OCI-M1 (cell line): Measurements from ENCODE around the gene SYMPK.

Experiments
- DNase-seq: peaks from one replicate; lab custom pipeline; 2025; lab: John Stamatoyannopoulos, UW

SYMPK gene

DNA sequence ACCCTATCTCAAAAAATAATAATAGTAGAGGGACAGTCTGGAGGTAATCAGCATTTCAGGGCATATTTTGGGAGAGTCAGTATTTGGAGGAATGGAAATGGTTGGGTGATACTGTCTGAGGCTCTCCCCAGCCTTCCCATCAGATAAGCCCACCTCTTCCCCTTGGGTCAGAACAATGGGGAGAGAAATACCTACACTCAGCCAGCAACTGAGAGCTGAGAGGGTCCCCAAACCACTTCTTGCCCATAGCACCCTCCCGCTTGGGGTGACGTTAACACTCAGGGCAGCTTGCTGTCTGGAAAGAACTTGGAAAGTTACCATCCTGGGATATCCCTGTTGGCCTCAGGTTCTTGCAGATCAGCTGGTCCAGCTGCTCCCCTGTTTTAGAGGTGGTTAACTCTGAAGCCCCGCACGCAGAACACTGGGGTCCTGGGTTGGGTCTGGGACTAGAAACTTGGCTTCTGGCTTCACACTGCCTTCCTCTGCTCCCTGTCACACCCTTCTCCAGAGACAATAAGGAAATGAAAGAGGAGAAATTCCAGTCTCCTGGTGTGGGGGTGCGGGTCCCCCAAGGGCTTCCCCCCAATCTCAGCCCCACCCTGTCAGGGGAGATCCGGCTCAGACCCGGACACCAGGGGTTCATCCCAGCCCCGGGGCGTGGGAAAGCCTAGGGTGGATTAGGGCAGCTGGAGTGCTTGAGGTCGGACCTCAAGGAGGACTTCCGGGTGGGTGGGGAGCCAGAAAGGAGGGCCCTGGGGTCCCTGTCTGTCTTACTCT lies 3.6 kb upstream of the SYMPK start:
- DNase-seq = no peak

DNA sequence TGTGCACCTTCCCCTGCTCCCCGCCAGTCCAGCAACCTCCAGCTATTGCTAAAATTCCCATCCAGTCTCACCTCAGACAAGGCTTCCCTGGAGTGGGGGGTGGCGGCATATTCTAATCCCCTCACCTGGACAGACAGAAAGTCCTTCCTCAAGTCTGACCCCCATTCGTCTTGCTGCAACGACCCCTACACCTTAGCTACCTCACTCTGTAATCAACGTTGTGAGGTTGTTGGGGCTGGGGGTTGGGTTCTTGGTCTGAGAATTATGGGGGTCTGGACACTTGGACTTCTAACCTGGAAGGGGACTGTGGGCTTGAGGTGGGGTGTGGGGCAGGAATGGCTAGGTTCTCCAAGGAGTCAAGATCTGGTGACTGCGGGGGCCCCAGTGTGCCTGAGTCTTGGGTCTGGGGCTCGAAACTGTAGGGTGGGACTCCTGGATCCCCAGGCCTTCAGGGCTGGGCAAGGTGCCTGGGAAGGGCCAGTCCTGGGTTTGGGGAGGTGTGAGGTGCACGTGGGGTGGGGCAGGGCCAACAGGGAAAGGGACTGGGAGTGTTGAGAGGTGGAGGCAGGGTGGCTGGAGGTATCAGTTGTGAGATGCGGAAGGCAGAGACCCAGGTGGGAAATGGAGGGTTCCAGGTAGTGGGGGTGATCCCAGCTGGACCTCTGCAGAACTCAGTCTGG lies 2.5 kb upstream of the SYMPK start:
- DNase-seq = no peak

DNA sequence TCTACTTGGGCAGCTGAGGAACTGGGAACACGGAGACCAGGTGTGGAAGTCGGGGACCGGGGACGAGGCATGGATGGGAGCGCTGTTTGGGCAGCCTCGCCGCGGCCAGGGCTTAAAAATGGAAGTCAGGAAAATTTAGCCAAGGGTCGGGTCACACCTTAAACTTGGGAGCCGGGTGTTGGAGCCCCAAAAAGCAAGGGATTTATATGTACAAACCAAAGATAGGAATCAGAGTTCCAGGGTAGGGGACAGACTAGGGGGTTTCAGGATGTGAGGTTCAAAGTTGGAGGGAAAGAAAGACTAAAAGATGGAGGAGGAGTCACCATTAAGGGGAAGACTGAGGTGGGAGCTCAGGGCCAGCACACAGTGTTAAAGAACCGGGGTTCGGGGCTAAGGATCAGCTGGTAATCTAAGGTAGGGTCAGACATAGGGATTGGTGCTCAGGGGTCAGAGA lies 1.7 kb upstream of the SYMPK start:
- no peak for DNase-seq

DNA sequence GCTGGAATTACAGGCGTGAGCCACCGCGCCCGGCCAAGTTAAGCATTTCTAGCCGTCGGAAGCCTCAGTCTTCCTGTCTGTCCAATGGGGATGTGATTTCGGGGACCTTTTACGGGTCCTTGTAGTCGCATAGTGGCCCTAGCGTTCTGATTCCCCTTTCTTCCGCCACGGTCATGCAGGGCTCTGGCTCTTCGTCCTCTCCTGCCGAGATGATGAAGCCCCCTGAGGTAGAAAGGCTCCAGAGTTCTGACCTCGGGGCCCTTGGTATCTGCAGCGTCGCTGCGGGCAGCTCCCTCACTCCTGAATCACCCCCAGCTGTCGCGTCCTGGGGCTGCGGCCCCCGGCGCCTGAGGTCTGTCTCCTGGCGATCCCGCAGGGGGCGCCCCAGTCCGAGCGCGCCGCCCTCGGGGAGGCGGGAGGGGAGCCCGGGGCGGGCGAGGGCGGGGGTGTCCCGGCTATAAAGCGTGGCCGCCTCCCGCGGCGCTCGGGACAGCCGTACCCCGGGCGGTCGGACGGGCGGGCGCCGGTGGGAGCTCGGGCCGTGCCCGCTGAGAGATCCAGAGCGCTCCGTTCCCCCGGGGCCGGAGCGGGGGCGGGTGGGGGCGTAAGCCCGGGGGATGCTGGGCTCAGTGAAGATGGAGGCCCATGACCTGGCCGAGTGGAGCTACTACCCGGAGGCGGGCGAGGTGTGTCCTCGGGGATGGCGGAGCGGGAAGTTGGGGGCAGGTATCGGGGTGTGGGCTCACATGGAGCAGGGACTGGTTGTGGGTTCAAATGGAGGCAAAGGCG lies 1.1 kb upstream of the SYMPK start, which contains the start of gene FOXA3:
Gene FOXA3, plus strand, starts transcription at position 487 of the 789 bp plus-strand sequence. Its CDS starts 131 bp downstream, at position 618.
- peak; percentile 71 for DNase-seq

DNA sequence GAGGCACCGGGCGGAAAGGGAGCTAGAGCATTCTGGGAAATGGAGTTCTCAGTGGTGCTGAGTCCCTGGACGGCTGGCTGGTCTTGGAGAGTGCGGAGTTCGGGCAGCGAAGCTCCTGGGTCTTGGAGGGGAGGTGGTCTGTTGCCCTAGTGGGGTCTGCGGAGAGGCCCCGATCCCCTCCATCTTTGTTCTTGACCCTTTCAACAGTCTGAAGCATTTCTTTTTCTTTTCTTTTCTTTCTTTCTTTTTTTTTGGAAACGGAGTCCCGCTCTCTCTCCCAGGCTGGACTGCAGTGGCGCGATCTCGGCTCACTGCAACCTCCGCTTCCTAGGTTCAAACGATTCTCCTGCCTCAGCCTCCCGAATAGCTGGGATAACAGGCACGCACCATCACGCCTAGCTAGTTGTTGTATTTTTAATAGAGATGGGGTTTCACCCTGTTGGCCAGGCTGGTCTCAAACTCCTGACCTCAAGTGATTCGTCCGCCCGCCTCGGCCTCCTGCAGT lies 440 bp upstream of the SYMPK start:
- DNase-seq = no peak

DNA sequence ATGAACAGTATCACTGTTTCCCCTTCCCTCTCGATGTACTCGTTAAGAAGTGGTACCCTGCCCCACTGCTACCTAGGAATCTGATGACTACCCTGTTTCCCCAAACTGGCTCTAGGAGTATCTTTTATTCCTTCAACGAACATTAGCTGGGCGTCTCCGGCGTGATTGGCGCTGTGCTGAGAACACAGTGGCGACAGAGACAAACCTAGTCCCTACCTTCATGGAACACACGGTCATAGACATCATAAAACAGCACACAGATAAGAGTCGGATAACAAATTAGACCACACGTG lies 730 bp downstream of the SYMPK start:
- DNase-seq = no peak

DNA sequence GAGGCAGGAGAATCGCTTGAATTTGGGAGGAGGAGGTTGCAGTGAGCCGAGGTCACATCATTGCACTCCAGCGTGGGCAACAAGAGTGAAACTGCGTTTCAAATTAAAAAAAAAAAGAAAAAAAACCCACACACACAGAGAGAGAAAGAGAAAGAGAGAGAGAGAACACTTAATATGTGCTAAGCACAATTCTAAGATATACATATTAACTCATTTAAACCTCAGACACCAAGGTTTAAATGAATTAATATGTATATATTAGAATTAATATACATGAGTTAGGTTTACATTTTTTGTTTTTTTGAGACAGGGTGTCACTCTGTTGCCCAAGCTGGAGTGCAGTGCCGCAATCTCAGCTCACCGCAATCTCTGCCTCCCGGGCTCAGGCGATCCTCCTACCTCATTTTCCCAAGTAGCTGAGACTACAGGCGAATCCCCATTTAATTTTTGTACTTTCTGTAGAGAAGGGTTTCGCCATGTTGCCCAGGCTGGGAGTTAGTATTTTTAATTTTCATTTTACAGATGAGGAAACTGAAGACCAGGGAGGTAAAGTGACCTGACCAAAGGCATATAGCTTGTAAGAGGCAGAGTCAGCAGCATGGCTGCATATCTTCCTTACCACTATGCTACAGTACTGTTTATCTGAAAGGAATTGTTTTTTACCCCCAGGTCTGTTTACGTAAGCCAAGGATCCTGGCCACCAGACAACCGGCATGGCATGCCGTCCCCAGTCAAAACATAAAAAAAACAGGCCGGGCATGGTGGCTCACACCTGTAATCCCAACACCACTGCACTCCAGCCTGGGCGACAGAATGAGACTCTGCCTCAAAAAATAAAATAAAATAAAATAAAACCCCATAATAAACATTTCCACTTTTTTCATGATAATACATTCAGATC lies 2.3 kb downstream of the SYMPK start:
- DNase-seq = no peak

DNA sequence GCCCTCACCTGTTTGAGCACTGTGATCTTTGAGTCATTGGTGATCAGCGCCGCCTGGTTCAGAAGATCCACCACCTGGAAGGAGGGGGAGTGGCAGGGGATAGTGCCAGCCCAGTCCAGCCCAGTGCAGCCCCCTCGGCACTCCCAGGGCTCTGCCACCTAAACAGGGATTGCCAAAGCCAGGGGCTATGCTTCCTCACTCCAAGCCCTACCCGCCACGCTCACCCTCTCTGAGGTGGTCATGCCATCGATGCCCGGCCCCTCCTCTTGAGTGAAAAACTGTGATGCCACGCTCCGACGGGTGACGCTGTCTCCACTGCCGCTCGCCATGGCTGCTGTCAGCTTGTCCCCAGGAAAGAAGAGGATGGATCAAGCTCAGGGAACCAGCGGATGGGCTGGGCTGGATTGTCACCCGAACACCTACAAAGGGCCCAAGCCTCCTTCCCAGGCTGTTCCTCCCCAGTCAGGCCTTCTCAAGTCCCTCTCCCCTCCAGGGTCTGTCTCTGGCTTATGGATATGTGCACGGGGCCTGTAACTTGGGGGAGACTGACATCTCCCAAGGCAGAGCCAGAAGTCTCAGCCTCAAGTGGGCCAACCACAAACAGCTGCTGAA lies 8.7 kb downstream of the SYMPK start:
- no peak for DNase-seq

DNA sequence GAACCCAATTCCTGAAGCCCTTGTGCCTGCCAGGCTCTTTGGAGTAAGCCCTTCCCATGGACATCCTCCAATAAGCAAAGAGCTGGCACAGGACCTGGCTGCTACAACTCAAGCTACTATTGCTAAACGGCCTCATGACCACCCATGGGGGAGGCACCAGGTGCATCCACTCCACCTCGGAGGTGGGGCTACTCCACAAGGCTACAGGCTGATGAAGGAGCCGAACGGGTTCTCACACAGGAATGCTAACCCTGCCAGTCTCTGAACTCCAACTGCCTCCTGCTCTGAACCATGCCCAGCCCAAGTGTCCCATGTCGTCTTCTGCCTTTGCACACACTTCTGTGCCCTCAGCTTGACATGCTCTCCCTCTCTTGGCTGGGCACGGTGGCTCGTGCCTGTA lies 10.0 kb downstream of the SYMPK start:
- no peak for DNase-seq

DNA sequence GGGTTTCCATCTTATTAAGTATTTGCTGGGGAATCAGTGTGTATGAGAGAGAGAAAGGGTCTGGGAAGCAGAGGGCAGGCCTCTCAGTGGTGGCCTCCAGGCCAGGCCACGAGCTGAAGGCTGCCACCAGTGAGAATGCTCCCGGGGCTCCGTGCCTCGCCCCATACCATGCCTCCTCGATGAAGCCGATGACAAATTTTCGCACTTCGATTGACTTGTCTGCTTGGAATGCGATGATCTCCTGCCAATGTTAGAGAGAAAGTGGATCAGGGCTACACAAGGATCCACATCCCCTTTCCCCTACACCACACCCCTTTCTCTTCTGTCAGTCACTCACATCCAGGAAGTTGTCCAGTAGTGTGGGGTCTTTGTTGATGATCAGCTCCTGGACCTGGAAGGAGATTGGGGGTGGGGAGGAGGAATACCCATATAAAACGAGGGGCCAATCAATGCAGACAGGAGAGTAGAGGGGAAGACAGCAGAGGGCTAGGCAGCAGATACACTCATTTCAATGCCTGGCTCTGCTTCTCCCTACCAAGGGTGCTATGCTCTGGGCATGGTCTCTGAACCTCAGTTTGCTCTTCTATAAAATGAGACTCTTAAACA lies 10.7 kb downstream of the SYMPK start:
- DNase-seq = no peak

DNA sequence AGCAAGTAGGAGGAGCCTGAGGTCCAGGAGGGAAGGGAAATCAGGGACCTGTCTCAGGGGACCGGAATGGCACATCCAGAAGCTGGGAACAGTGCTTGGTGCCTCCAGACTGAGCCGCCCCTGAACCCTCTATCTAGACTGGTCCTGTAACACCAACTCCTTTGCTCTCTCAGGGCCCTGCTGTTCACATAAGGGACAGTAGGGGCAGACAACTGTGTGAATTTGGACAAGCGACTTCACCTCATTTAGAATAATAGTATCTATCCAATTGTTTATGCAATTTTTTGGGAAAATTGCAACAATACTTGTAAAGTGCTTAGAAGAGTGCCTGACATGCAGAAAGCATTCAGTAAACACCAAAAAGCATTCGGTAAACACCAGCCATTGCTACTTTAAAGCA lies 14.0 kb downstream of the SYMPK start:
- DNase-seq = no peak

DNA sequence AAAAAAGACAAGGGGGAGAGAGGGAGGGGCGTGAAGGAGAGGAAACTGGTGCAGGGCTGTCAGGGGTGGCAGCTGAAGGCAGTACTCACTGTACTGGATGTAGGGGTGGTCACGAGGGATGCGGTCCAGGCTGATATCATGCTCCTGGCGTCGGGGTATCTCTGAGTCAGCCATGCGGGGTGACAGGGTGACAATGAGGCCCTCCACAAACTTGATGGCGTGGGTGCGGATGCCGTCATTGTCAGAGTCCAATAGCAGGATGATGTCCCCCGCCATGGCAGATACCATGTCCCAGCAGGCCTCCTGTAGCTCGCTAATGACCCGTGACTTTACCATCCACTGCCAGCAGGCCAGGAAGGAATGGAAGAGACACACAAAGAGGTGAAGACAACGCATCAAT lies 15.3 kb downstream of the SYMPK start:
- no peak for DNase-seq

DNA sequence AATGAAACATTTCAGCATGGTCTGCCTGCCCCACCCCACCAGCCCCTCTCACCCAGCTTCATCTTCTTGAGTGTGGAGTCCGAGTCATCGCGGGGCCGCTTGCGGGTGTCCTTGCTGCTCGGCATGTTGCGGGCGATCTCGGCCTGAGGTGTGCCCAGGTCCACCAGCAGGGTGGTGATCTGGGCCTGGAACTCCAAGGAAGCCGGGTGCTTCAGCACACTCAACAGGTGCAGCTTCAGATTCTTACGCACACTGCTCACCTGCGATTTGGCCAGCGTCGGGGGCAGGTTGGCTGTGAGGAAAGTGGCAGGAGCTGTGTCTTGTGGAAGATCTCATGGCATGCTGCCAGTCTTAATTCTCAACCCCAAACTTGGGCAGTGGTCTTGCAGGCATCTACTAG lies 20.7 kb downstream of the SYMPK start:
- DNase-seq = no peak

DNA sequence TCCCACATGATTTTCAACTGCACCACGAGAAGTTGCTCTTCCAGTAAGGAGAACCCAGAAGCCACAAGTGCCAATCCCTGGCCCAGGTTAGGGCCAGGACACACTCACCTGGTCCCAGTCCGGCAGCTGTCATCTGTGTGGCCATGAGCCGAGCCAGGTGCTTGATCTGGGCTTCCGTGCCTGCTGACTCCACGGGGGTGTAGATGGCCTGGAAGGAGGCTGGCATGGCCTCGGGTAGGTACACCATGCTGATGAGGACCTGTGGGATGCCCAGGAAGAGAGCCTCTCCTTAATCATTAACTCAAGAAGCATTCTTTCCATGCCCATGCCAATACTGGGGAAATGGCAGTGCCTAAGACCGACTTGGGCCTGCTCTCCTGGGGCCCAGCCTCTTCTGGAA lies 28.0 kb downstream of the SYMPK start:
- DNase-seq = no peak

DNA sequence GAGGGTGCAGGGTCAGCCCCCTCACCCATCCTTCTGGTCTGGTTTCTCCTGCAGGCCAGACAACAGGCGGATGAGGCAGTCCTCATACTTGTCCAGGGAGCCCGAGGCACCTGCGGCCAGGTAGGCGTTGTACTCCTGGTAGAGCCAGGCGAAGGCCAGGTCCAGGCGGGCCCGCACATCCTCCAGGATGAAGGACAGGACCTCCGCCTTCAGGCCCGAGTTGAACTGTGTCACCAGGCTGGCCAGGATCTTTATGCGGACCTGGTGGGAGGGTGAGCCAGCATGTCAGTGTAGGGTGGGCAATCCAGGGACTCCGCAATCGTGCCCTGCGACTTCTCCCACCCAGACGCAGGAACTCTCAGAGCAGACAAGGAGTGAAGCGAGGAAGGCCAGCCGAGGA lies 34.0 kb downstream of the SYMPK start:
- DNase-seq = no peak

DNA sequence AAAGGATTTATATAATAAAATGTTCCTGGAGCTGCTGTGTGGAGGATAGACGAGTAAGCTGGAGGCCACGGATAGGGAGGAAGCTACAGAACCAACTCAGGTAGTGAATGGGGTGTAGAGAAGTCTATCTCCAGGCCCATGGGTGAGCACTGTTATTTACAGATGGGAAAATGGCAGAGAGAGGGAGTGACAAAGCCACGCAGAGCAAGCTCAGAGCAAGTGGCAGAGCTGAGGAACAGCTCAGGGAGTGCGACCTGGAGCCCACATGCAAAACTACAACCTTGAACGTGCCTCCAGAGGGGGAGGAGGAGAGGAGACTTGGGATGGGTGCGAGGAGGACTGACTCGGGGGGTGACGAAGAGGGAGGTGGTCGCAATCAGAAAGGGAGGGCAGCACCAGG lies 34.4 kb downstream of the SYMPK start:
- no peak for DNase-seq

DNA sequence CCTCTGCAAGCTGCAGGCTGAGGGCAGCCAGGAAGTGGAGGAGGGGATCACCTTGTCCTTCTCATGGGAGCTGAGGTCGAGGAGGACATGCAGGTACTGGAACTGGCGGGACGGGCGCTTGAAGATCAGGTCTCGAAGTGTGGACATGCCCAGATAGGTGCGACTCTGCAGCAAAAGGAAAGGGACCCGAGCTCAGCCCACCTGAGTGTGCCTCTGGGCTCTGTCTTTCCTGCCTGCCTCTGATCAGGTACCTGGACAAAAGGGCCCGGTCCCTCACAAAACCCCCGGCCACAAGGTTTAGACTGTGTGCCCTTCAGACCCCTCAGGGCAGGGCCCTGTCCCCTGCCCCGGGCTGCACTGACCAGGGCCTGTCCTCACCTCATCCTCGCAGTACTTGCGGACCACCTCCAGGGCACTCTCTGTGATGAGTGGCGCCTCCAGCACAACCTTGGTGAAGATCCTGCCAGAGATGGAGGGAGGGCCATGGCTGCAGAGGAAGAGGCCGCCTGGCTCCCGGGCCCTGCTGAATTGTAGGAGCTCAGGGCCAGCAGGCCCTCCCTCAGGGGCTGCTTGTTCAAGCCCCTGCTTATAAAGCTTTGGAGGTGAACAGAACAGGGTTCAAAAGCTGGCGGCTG lies 35.4 kb downstream of the SYMPK start:
- no peak for DNase-seq

DNA sequence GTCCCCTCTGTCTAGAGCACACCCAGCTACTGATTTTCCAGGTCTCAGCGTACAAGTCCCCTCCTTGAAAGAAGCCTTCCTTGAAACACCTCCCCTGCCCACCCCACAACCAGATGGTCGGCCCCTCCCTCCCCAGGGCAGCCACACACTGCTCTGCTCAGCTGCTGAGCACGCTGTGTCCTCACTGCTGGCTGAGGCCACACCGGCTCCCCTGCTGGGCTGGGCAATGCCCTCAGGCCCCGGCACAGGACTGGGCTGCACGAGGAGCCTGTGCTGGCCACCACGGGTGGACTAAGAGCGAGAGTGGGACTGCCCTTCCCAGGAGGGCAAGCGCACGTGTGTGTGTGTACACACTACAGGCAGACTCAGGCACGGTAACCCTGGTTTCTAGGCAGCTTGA lies 36.0 kb downstream of the SYMPK start:
- no peak for DNase-seq

DNA sequence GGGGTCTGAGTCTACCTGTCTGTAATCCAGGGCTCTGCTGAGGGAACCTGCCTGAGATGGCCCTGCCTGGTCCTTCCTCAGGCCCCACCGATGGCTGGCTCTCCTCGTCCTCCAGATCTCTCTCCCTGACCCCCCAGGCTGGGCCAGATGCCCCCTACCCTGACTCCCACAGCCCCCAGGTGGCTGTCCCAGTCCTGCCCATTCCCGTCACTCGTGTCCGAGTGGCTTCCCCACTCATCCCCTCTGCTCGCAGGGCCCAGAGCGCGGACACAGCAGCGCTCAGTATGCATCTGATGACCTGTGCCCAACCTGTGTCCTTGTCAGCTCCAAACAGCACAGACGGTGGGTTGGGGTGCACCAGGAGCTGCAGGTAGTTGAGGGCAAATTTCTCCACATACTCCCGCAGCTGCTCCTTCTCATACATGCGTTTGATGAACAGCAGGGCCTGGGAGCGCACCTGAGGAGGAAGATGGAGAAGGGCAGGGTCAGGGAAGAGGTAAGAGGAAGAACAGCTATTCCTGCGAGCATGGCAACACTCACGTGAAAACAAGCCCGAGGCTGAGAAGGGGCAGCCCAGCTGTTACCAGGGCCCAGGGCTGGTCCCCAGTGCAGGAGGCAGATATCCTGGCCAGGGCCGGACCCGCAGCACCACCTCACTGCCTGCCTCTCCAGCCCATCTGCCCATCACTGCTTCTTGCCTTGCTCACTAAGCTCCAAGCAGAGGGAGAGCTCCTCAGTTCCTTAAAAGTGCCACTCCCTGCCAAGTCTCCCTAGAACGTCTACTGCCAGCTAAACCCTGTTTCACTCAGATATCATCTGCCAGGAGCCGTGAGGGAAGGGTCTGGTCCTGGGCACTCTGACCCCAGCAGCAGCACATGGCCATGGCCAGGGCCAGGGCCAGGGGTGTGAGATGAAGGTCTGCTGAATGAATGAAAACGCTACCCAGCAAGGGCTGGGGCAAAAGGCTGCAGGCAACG lies 36.7 kb downstream of the SYMPK start:
- DNase-seq = no peak
